RKO (cell line): ENCODE data around the gene KIF4A.
"Not testable (repeated sequence)": the region's sequence is repeated elsewhere in the genome, so short reads cannot be mapped to it uniquely, and the experiment has no call there.

Source experiments
- DNase-seq: peaks from one replicate; pipeline ENCODE4 v3.0.0-alpha.2; 2016; ENCODE audit warnings: low spot score

The KIF4A gene

DNA sequence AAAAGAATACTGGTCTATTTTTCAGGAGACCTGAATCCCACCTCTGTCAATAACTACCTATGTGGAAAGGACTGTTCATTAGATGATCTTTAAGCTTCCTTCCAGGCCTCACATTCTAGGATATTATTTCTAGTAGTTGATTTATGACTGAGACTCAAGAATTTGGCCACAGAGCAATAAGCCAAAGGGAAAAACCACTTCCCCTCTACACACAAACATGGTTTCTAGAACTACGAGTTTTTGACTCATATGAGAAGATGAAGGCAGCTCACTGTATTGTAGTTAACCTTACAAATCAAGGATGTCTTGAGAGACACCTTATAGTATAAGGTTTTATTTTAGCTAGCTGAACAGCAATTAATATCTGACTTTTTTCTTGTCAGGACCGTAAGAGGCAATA is 96.3 kb downstream of the KIF4A start:
- no peak for DNase-seq

DNA sequence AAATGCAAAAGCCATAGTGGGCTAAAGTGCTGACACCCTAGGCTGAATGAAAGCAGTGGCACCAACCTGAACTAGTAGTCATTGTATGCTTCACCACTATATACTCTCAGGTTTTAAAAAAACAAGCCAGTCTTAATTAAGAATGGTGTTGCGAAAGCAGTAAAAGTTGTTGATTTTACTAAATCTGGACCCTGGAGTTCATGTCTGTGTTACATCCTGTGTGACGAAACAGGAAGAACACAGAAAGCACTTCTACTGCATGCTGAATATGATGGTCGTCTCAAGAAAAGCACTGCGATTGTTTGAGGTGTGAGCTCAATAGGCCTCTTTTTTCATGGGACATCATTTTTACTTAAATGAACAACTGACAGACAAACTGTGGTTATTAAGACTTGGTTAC is 109.0 kb downstream of the KIF4A start:
- no peak for DNase-seq

DNA sequence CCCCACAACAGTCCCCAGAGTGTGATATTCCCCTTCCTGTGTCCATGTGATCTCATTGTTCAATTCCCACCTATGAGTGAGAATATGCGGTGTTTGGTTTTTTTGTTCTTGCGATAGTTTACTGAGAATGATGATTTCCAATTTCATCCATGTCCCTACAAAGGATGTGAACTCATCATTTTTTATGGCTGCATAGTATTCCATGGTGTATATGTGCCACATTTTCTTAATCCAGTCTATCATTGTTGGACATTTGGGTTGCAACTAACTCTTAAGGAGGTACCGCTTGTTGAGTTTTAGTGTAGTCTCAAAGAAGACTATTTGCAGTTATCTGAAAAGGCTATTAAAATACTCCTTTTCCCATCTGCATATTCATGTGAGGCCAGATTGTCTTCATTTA is 110.3 kb downstream of the KIF4A start:
- DNase-seq, result not testable (repeated sequence)

DNA sequence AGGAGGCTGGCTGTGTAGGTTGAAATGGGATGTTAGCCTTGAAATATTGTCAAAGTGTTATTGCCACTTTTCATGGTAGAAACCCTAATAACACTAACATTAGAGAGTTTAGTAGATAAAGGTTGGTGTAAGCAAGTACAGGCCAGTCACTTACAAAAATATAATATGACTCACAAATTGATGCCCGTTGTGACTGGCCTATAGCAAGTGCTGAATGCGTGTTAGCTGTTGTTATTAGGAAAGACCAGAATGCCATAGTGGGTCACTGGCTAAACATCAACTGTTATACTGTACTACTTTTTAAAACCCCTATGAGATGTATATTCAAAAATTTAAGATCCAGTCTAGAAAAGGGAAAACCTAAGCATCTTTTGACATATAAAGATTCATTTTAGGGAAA is 112.8 kb downstream of the KIF4A start:
- DNase-seq, result no peak

DNA sequence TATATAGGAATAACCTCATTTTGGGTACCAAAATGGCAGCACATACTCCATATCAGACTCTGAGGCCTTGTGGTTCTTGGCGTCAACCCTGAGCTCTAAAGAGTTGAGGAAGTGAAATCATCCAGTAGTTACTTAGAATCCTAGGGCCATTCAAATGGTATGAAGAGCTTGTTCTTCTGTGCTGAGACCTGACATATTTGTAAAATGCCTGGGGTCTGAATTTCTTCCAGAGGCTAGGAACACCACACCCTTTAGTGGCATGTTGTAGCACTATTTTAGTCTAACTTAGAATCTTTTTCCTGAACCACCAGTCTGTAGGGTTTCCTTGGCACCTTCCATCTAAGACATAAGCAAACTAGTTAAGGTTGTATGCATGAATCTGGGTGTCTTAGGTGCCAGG is 115.1 kb downstream of the KIF4A start:
- no peak for DNase-seq

DNA sequence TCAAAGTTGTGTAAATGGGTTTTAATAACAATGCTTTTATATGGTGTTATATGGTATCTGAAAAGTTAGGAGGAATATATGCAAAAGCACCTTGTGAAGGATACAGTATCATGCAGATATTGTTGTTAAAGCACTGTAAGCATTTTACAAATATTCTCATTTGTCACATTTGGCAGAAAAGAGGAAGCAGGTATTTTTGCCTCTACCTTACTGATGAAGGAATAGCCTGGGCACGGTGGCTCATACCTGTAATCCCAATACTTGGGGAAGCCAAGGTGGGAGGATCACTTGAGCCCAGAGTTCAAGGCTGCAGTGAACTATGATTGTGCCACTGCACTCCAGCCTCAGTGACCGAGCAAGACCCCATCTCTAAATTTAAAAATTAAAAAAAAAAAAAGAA is 121.0 kb downstream of the KIF4A start:
- no peak for DNase-seq

DNA sequence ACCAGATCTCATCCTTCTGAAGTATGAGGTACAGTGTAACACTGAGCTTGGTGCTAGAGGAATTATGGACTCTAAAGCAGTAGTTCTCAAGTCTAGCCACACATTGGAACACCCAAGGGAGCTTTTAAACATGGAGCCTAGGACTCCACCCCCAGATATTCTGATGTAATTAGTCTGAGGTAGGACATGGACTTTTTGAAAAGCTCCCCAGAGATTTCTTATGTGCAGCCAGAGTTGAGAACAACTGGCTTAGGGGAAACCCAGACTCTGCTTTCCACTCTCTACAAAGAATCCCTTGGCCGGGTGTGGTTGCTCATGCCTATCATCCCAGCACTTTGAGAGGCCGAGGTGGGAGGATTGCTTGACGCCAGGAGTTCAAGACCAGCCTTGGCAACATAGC is 121.6 kb downstream of the KIF4A start:
- no peak for DNase-seq

DNA sequence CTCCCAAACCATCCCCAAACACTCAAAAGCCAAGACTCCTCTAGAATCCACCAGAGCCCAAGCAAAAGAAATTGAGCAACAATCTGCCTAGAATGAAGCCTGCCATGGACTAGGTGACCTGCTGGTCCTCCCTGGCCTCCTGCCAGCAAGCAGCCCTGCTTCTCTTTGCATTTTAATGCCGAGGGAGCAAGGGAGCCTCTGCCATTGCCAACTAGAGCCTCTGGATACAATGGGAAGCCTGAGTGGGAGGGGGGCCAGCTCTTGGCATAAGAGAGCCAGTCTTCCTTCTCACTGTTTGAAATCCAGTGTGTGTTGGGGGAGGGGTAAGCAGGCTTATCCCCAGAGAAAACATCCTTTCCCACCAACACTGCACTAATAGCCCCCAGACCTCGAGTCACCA is 131.7 kb downstream of the KIF4A start:
- no peak for DNase-seq

DNA sequence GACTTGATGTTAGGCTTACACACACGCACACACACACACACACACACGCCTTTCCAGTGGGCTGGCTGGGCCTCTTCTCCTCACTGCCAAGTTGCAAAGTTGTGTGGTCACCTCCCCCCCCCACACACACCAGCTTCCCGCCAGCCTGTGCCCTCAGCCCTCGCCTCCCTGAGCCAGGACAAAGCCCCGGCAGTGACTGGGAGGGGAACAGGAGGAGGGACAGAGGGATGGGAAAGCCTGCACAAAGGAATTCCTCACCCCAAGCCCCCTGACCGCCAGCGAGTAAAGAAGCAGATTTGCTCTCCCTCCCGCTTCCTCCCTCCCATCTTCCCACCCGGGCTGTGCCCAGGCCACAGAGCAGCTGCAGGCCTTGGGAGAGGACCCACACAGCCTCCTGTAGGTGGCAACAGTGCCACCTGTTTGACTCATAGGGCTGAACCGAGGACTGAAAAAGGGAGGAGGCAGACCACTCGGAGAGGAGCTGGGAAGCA is 133.0 kb downstream of the KIF4A start, which contains the start of gene GDPD2:
Gene GDPD2, plus strand, starts transcription at position 464 of the 491 bp plus-strand sequence. CDS start 1,671 bp downstream, outside the sequence.
- peak; percentile 30 for DNase-seq

DNA sequence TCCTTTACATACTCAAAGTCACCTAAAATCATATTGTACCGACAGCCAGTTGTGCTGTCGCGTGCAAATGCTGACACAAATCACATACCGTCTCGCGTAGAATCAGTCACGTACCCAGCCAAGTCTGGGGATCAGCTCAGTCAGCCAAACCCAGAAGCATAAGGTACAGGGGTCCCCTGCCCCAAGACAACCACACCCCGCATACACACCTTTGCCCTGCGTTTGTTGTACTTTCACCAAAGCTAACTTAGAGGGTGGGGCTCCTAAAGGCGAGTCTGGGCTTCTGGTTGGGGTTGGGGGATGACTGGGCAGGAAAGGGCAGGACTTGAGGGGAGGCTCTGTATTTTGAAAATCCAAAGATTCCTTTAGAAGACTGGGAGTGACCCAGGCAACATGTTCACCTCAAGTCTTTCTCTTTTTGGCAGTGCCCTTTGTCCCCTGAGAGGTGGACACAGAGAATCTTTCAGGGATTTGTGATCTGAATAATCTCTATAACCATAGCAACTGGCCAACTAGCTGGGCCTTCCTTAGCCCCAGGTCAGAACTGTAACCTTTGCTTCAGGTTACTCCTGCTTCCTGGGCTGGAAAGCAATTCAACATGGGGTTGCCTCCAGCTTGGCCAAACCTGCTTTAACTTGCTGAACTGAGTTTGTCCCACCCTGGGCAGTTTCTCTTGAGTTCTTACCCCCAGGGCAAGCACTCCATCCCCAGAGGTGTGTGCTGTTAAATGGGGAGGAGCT is 134.2 kb downstream of the KIF4A start:
- DNase-seq, result no peak

DNA sequence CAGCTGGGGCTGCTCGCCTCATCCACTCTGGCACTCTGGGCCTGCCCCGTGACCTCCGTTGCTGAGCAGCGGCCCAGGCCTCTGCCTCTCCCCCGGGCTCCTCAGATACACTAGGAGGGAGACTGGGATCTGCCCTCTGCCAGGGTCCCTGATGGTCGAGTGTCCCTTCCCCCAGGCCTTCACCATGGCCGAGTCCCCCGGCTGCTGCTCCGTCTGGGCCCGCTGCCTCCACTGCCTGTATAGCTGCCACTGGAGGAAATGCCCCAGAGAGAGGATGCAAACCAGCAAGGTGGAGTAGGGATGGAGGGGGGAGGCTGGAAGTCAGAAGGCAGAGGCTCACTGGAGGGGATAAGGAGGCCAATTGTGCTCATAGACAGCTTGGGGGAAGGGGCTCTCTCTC is 134.9 kb downstream of the KIF4A start:
- no peak for DNase-seq

DNA sequence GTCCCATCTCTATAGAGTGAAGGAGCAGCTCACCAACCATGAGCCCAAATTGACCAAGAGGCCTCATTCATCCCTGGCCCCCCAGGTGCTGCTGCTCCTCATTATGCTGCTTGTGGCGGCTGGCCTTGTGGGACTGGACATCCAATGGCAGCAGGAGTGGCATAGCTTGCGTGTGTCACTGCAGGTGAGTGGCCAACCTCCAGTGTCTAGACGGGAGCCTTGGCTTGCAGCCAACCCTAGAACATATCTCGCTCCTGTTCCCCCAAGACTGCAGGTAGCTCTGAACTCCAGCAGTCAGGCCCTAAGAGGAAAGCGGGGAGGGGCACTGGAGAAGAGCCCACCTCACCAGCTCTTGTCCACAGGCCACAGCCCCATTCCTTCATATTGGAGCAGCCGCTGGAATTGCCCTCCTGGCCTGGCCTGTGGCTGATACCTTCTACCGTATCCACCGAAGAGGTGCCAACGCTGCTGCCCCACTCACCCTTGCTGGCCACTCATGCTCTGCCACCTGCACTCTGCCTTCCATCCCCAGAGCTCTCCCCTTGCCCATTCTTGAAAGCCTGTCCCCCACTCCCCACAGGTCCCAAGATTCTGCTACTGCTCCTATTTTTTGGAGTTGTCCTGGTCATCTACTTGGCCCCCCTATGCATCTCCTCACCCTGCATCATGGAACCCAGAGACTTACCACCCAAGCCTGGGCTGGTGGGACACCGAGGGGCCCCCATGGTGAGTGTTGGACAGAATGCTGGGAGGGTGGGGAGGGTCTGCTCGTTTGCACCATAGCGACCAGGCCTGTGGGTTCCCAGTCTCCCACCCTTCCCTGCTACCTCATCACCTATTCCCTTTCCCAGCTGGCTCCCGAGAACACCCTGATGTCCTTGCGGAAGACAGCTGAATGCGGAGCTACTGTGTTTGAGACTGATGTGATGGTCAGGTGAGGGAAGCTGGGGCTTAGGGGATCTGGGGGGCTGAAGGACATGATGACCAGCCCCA is 136.7 kb downstream of the KIF4A start:
- no peak for DNase-seq

DNA sequence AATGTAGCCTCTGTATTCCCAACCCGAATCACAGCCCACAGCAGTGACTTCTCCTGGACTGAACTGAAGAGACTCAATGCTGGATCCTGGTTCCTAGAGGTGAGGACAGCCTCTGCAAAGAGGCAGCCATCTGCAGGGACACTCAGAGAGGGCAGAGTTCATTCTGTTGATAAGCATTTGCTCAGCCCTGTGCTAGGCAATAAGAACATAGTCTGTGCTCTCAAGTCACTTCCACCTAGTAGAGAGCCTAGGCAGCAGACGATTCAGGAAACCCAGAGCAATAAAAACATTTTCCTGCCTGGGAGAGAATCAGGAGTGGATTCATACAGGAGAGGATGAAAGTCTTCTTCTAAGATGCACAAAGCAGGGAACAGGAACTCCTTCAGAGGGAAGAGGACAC is 137.5 kb downstream of the KIF4A start:
- DNase-seq, result no peak

DNA sequence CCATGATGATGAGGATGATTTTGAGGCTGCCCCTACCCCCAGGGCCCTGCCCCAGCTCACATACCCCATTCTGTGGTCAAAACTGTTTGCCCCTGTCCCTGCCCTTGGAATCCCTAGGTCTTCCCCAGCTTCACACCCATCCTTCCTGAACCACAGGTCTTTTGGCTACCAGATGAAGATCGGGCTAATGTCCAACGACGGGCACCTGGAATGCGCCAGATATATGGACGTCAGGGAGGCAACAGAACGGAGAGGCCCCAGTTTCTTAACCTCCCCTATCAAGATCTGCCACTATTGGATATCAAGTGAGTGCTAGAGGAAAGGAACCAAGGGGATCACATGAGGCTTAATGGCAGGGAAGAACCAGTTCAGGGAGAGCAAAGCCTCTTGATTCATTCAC is 139.9 kb downstream of the KIF4A start:
- no peak for DNase-seq

DNA sequence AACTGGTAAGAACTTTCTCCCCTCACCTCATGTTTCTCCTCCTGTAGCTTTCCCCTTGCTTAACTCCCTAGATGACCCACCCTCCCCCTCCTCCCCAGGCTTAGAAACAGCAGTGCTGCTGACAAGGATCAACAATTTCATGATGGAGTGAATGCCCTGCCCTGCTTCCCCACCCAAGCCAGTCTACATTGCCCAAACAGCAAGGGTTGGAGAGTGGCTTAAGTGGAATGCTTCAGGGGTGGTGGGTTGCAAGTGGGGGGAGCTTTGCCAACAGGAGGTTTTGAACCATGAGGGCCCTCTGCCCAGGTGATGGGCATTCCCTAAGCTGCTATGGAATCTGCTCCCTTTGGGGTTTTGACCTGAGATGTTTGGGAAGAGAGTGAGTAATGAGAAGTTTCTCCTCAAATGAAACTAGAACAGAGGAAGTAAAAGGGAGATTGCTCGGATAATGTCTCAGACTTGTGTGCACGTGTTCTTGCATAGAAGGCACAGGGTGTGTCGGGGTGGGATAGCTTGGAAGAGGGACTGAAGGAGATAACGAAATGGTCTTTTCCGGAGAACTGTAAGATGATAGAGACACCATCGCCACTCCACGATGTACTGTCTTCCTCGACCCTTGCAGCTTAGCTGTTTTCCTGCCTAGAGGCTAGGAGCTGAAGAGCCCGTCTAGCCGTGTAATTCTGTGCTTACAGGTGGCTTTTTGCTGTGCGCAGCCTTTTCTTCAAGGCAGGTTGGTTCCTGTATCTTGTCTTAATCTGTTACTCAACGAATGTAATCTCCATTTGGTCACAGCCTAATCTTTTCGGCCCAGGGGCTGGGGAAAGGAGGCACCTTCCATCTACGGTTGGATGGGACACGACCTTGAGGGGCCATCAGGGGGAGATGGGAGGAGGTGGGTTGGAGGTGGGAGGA is 143.3 kb downstream of the KIF4A start:
- no peak for DNase-seq

DNA sequence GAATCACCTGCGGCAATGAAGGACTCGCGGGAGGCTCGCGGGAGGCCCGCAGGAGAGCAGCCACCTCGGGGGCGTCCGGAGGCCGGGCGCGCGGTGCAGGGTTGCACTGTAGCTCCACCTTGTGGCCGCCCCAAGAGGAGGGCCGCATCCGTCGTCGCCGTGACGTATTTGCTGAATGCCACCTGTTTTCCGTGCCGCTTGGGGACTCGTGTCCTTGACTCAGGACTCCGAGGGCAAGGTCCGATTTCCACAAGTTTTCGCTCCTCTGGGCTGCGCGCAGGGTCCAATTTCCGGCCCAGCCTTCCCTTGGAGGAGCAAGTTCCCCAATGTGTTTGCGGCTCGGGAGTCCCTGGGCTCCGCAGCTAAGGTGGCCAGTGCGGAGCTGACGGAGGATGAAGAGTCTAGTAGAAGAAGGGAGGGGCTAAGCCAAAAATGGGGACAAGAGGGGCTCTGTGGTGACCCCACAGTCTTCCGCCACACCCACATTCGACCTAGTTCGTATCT is 144.0 kb downstream of the KIF4A start:
- peak; percentile 78 for DNase-seq

DNA sequence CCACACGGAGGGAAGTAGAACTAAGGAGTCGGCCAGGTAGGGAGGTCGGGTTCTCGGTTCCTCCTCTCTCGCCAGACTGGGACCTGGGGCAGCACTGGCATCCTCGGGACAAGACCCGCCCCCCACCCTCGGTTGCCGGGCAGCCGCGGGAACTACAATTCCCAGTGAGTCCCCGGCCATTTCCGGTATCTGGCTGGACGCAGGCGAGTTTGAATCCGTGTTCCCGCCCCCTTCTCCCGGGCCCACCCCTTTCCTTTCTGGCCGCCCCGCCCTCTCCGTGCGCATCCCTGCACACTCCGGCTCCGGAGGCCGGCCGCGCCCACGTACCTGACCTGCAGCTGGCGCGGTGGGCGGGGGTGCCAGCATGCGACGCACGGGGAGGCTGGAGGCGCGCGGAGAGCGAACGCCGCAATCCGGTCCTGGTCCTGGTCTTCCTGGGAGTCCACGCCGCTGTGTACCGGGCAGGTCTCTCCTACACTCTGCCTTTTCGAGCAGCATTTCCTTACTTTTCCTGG is 144.5 kb downstream of the KIF4A start:
- DNase-seq, result peak; percentile 88

DNA sequence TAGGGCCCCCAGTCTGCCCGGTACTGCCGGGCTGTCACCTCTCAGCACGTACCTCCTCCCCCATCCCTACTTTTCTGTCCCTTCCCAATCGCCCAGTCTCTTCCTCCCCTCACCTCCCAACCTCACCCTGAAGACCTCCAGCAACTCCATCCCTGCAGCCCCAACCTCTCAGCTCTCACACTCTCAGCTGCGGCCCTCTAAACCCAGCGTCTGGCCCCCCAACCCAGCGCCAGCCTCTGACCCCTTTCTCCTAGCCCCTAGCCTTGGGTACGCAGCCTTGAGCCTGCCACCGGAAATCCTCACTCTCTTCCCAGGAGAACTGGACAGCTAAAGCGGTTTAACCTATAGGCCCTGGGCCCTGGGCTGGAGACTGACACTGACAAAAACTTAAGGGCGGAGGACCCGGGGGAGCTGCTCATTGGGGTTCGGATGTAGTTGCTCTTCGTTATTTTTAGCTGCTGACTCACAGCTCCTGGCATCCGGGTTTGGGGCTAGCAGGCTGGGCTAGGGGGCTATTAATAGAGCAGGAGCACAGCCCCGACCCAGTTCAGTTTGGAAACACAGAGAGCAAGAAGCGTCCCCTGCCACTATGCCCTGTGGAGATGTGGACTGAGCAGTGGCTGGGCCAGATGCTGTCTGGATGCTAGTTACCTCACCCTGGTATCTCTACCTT is 145.1 kb downstream of the KIF4A start:
- DNase-seq, result peak; percentile 52

DNA sequence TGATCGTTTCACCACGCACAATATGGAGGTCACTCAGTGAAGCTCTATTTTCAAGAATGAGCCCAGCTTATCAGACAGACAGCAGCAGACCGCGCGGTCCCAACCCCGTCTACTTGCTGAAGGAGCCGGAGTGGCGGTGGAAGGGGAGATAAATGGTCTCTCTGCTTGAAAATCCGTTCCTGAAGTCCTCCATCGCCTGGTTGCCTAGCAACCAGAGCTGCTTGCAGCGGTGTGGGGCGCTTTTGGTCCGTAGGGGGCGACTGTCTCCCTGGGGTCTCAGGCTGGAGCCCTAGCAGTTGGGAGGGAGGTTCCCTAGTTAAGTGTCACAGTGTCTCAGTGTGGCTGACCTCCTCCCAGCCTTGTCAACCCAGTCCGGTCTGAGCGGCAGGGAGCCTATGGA is 146.4 kb downstream of the KIF4A start:
- no peak for DNase-seq

DNA sequence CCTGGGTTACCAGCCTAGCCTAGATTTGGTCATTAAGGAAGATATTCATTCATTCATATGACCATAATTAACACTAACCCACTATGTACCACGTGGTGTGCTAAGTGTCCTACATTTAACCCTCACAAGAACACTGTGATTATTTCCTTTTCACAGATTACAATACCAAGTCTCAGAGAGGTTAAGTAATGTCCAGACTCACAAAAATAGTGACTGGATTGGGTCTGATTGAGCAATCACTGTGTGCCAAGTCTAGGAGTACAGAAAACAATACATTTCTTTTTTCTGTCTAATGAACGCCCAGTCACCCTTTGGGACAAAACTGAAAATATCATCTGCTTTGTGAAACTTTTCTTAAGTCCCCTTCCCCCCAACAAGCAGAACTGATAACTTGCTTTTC is 147.1 kb downstream of the KIF4A start:
- DNase-seq, result no peak
